SKM-1 (cell line): Measurements from ENCODE around the gene THADA.
A peak's percentile ranks its signal among the peaks of the same experiment; 100 is the strongest.
"Not testable (repeated sequence)": the region's sequence is repeated elsewhere in the genome, so short reads cannot be mapped to it uniquely, and the experiment has no call there.

Source experiments
- DNase-seq: peaks from one replicate; lab custom pipeline; 2025; ENCODE audit not compliant: unreplicated experiment; lab: John Stamatoyannopoulos, UW

Gene THADA

GRCh38 chr2:43309935-43310334 is 285.9 kb downstream of the THADA start:
- no peak for DNase-seq

GRCh38 chr2:43307973-43308372 is 287.9 kb downstream of the THADA start:
- DNase-seq: no peak

- no peak for DNase-seq
These were observed 288.8 kb downstream of the THADA start for GRCh38 chr2:43307046-43307445.

GRCh38 chr2:43306197-43306596 is 289.6 kb downstream of the THADA start:
- DNase-seq: no peak

- no peak for DNase-seq
These were observed 290.3 kb downstream of the THADA start for GRCh38 chr2:43305517-43305916.

- no peak for DNase-seq
These were observed 290.8 kb downstream of the THADA start for GRCh38 chr2:43305012-43305411.

- no peak for DNase-seq
These were observed 291.9 kb downstream of the THADA start for GRCh38 chr2:43303889-43304288.

GRCh38 chr2:43302961-43303494 is 292.8 kb downstream of the THADA start:
- DNase-seq: no peak

- no peak for DNase-seq
These were observed 293.5 kb downstream of the THADA start for GRCh38 chr2:43302182-43302960.

GRCh38 chr2:43300781-43301583 is 294.9 kb downstream of the THADA start:
- DNase-seq: no peak

GRCh38 chr2:43300222-43300621 is 295.6 kb downstream of the THADA start:
- no peak for DNase-seq

- no peak for DNase-seq
These were observed 297.3 kb downstream of the THADA start for GRCh38 chr2:43298500-43298899.

GRCh38 chr2:43297740-43298139 is 298.1 kb downstream of the THADA start:
- DNase-seq: not testable (repeated sequence)

GRCh38 chr2:43294973-43295603 is 300.8 kb downstream of the THADA start:
- DNase-seq: no peak

- peak; percentile 89 for DNase-seq
These were observed 301.8 kb downstream of the THADA start for GRCh38 chr2:43293744-43294695.

- no peak for DNase-seq
These were observed 302.7 kb downstream of the THADA start for GRCh38 chr2:43292851-43293743.

- no peak for DNase-seq
These were observed 303.5 kb downstream of the THADA start for GRCh38 chr2:43292297-43292696.

- DNase-seq: no peak
These were observed 306.5 kb downstream of the THADA start for GRCh38 chr2:43289331-43289730.
